Measurements from ENCODE around the gene MARCHF3.
"Not testable (repeated sequence)": the region's sequence is repeated elsewhere in the genome, so short reads cannot be mapped to it uniquely, and the experiment has no call there.

The MARCHF3 gene

GRCh38 chr5:126914801-126915436 is 115.4 kb downstream of the MARCHF3 start:
- in situ Hi-C loops (cut with HindIII; ENCODE audit: low sequenced_read_pairs), result no loop called here
- DNase-seq (ENCODE audit: low read depth), result no peak
- no peak for TF ChIP-seq CTCF (IDR thresholded peaks at IDR 0.05; ENCODE audit: low read depth, low read length, missing control alignments)
- H3K4me3 ChIP-seq (ENCODE audit: low read depth, low read length), result no peak overlapping the region

GRCh38 chr5:126912616-126913200 is 117.7 kb downstream of the MARCHF3 start:
- in situ Hi-C loops (cut with HindIII; ENCODE audit: low sequenced_read_pairs), result no loop called here
- H3K4me3 ChIP-seq (ENCODE audit: low read depth, low read length), result no peak overlapping the region
- TF ChIP-seq CTCF (IDR thresholded peaks at IDR 0.05; ENCODE audit: low read depth, low read length, missing control alignments), result no peak
- DNase-seq (ENCODE audit: low read depth), result no peak

- no peak overlapping the region for H3K4me3 ChIP-seq (ENCODE audit: low read depth, low read length)
- no peak for DNase-seq (ENCODE audit: low read depth)
- in situ Hi-C loops (cut with HindIII; ENCODE audit: low sequenced_read_pairs), result no loop called here
- no peak for TF ChIP-seq CTCF (IDR thresholded peaks at IDR 0.05; ENCODE audit: low read depth, low read length, missing control alignments)
Measured at GRCh38 chr5:126911986-126912385, 118.4 kb downstream of the MARCHF3 start.

GRCh38 chr5:126909856-126910255 is 120.5 kb downstream of the MARCHF3 start:
- in situ Hi-C loops (cut with HindIII; ENCODE audit: low sequenced_read_pairs), result no loop called here
- no peak overlapping the region for H3K4me3 ChIP-seq (ENCODE audit: low read depth, low read length)
- TF ChIP-seq CTCF (IDR thresholded peaks at IDR 0.05; ENCODE audit: low read depth, low read length, missing control alignments), result no peak
- DNase-seq (ENCODE audit: low read depth), result no peak

GRCh38 chr5:126904407-126904806 is 126.0 kb downstream of the MARCHF3 start:
- in situ Hi-C loops (cut with HindIII; ENCODE audit: low sequenced_read_pairs); H3K4me3 ChIP-seq (ENCODE audit: low read depth, low read length); DNase-seq (ENCODE audit: low read depth): not testable (repeated sequence)

GRCh38 chr5:126900796-126901195 is 129.6 kb downstream of the MARCHF3 start:
- H3K4me3 ChIP-seq (ENCODE audit: low read depth, low read length), result no peak overlapping the region
- in situ Hi-C loops (cut with HindIII; ENCODE audit: low sequenced_read_pairs), result no loop called here
- no peak for TF ChIP-seq CTCF (IDR thresholded peaks at IDR 0.05; ENCODE audit: low read depth, low read length, missing control alignments)

GRCh38 chr5:126899476-126899875 is 130.9 kb downstream of the MARCHF3 start:
- no peak for TF ChIP-seq CTCF (IDR thresholded peaks at IDR 0.05; ENCODE audit: low read depth, low read length, missing control alignments)
- no peak for DNase-seq (ENCODE audit: low read depth)
- no peak overlapping the region for H3K4me3 ChIP-seq (ENCODE audit: low read depth, low read length)
- in situ Hi-C loops (cut with HindIII; ENCODE audit: low sequenced_read_pairs), result no loop called here

More at GRCh38 chr5:126900796-126901195, 129.6 kb downstream of the MARCHF3 start:
- no peak for DNase-seq (ENCODE audit: low read depth)

All from astrocyte of the cerebellum (primary cell).